Measurements from ENCODE around the gene PGA5. TPM values are rescaled to one million over a fixed set of nuclear protein-coding genes. Genes with fewer than 3 reads are reported as not detected.

The PGA5 gene
- total RNA-seq, 3 donors from 2014 or later (not counting 1 experiment from before 2014, with no cell fraction given) = not detected

- Mint-ChIP-seq H3K27ac (no peak overlapping the region), H3K9me3 (no peaks in the 10 kb centered on the region), H3K4me3 (no peak overlapping the region), H3K36me3 (no peaks in the 10 kb centered on the region), H3K4me1 (no peaks in the 10 kb centered on the region), H3K27me3 (ENCODE audit: low read depth in 2 of 2) (peaks cover 0 to 2% of the 10 kb centered on the region in 2 donors)
- Histone ChIP-seq H3K27ac (ENCODE audit: low read length) (no peak overlapping the region), H3K36me3 (ENCODE audit: control insufficient read depth, insufficient read depth, low read length) (no peaks in the 10 kb centered on the region), H3K27me3 (ENCODE audit: control insufficient read depth, insufficient read depth, low read length) (no peaks in the 10 kb centered on the region), H3K4me3 (ENCODE audit: low read length) (no peak overlapping the region), H3K9me3 (ENCODE audit: control insufficient read depth, insufficient read depth, low read length) (no peaks in the 10 kb centered on the region), H3K4me1 (ENCODE audit: control insufficient read depth, insufficient read depth, low read length) (no peaks in the 10 kb centered on the region)
- WGBS (ENCODE audit: insufficient coverage) = 92% methylated on average over 6 of the region's 6 CpGs
- DNase-seq = no peak
- ATAC-seq = no peak
- TF ChIP-seq, protein P1, sequence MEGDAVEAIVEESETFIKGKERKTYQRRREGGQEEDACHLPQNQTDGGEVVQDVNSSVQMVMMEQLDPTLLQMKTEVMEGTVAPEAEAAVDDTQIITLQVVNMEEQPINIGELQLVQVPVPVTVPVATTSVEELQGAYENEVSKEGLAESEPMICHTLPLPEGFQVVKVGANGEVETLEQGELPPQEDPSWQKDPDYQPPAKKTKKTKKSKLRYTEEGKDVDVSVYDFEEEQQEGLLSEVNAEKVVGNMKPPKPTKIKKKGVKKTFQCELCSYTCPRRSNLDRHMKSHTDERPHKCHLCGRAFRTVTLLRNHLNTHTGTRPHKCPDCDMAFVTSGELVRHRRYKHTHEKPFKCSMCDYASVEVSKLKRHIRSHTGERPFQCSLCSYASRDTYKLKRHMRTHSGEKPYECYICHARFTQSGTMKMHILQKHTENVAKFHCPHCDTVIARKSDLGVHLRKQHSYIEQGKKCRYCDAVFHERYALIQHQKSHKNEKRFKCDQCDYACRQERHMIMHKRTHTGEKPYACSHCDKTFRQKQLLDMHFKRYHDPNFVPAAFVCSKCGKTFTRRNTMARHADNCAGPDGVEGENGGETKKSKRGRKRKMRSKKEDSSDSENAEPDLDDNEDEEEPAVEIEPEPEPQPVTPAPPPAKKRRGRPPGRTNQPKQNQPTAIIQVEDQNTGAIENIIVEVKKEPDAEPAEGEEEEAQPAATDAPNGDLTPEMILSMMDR (IDR thresholded peaks at IDR 0.05) = no peak
- intact Hi-C loops (cut with micrococcal nuclease) = no loop called here
Observed at GRCh38 chr11:61259363-61259762, 18.4 kb downstream of the PGA5 start.

GRCh38 chr11:61264371-61264770 is 23.4 kb downstream of the PGA5 start:
- Histone ChIP-seq H3K36me3 (ENCODE audit: control insufficient read depth, insufficient read depth, low read length) (no peaks in the 10 kb centered on the region), H3K4me3 (ENCODE audit: low read length) (no peak overlapping the region), H3K4me1 (ENCODE audit: control insufficient read depth, insufficient read depth, low read length) (no peaks in the 10 kb centered on the region), H3K27ac (ENCODE audit: low read length) (no peak overlapping the region), H3K27me3 (ENCODE audit: control insufficient read depth, insufficient read depth, low read length) (no peaks in the 10 kb centered on the region), H3K9me3 (ENCODE audit: control insufficient read depth, insufficient read depth, low read length) (no peaks in the 10 kb centered on the region)
- Mint-ChIP-seq H3K27ac (no peak overlapping the region), H3K4me1 (no peaks in the 10 kb centered on the region), H3K36me3 (no peaks in the 10 kb centered on the region), H3K27me3 (ENCODE audit: low read depth in 2 of 2) (peaks cover 0 to 2% of the 10 kb centered on the region in 2 donors), H3K4me3 (no peak overlapping the region), H3K9me3 (no peaks in the 10 kb centered on the region)
- WGBS (ENCODE audit: insufficient coverage) = 96% methylated on average over 5 of the region's 6 CpGs
- DNase-seq (no peak), ATAC-seq (no peak)
- TF ChIP-seq, protein P1 (IDR thresholded peaks at IDR 0.05) = no peak
- intact Hi-C loops (cut with micrococcal nuclease) = no loop called here

DNA sequence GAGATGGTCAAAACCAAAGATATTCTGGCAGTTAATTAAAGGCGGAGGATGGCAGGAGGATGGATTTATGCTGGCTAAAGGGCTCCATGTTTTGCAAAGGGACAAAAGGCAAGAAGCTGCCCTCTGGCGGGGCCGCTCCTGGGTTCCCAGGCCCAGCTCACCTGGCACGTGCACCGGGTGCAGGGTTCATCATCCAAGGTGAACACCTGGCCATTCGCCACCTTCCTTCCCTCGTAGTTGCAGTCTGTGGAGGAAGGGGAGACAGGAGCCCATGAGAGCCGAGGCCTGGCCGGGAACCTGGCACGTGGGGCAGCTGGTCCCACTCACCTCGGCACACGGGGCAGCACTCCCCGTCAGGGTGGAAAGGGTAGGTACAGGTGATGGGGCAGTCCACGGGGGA is 23.8 kb downstream of the PGA5 start:
- no peak overlapping the region for H3K27ac ChIP-seq (ENCODE audit: low read length)
- Mint-ChIP-seq H3K27ac (no peak overlapping the region), H3K9me3 (no peaks in the 10 kb centered on the region), H3K4me1 (no peaks in the 10 kb centered on the region), H3K4me3 (no peak overlapping the region), H3K27me3 (ENCODE audit: low read depth in 2 of 2) (peaks cover 0 to 2% of the 10 kb centered on the region in 2 donors), H3K36me3 (no peaks in the 10 kb centered on the region)
- no peaks in the 10 kb centered on the region for H3K4me1 ChIP-seq (ENCODE audit: control insufficient read depth, insufficient read depth, low read length)
- no peaks in the 10 kb centered on the region for H3K36me3 ChIP-seq (ENCODE audit: control insufficient read depth, insufficient read depth, low read length)
- WGBS (ENCODE audit: insufficient coverage) = 94% methylated on average over 14 of the region's 14 CpGs
- no peaks in the 10 kb centered on the region for H3K27me3 ChIP-seq (ENCODE audit: control insufficient read depth, insufficient read depth, low read length)
- DNase-seq (no peak), ATAC-seq (no peak)
- no peak overlapping the region for H3K4me3 ChIP-seq (ENCODE audit: low read length)
- no peaks in the 10 kb centered on the region for H3K9me3 ChIP-seq (ENCODE audit: control insufficient read depth, insufficient read depth, low read length)
- TF ChIP-seq, protein P1 (IDR thresholded peaks at IDR 0.05) = no peak
- intact Hi-C loops (cut with micrococcal nuclease) = no loop called here

GRCh38 chr11:61265357-61265756 is 24.4 kb downstream of the PGA5 start:
- WGBS (ENCODE audit: insufficient coverage) = 91% methylated on average over 14 of the region's 14 CpGs
- H3K9me3 ChIP-seq (ENCODE audit: control insufficient read depth, insufficient read depth, low read length) = no peaks in the 10 kb centered on the region
- Mint-ChIP-seq H3K27me3 (ENCODE audit: low read depth in 2 of 2) (peaks cover 0 to 2% of the 10 kb centered on the region in 2 donors), H3K36me3 (no peaks in the 10 kb centered on the region), H3K27ac (no peak overlapping the region), H3K9me3 (no peaks in the 10 kb centered on the region), H3K4me3 (no peak overlapping the region), H3K4me1 (no peaks in the 10 kb centered on the region)
- no peak overlapping the region for H3K27ac ChIP-seq (ENCODE audit: low read length)
- DNase-seq = no peak
- intact Hi-C loops (cut with micrococcal nuclease) = no loop called here
- H3K4me1 ChIP-seq (ENCODE audit: control insufficient read depth, insufficient read depth, low read length) = no peaks in the 10 kb centered on the region
- ATAC-seq = no peak
- TF ChIP-seq, protein P1 (IDR thresholded peaks at IDR 0.05) = no peak
- no peaks in the 10 kb centered on the region for H3K27me3 ChIP-seq (ENCODE audit: control insufficient read depth, insufficient read depth, low read length)
- no peak overlapping the region for H3K4me3 ChIP-seq (ENCODE audit: low read length)
- no peaks in the 10 kb centered on the region for H3K36me3 ChIP-seq (ENCODE audit: control insufficient read depth, insufficient read depth, low read length)
